Measurements from ENCODE around the gene MESP1. TPM values are rescaled to one million over a fixed set of nuclear protein-coding genes. Genes with fewer than 3 reads are reported as not detected.
A peak's percentile ranks its signal among the peaks of the same experiment; 100 is the strongest.

The MESP1 gene
- total RNA-seq, 1 experiment from 2014 or later, result 0.71 TPM

DNA sequence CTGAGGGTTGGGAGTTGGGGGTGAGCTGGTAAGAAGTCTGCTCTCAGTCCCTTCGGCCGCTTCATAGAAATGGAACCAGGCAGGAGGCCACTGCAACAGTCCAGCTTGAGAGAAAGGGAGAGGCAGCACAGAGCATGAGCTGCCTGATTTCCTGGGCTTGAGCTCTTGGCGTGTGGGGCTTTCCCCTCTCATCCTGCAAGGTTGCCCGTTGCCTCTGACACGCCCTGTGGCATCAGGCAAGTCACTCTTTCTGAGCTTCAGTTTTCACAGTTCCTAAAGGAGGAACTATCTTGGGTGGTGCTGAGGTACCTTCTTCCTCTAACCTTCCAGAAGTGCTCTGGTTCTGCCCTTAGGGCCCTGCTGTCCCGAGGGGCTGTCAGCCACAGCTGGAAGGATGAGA lies 30.0 kb upstream of the MESP1 start:
- DNase-seq (ENCODE audit: low spot score), result no peak

DNA sequence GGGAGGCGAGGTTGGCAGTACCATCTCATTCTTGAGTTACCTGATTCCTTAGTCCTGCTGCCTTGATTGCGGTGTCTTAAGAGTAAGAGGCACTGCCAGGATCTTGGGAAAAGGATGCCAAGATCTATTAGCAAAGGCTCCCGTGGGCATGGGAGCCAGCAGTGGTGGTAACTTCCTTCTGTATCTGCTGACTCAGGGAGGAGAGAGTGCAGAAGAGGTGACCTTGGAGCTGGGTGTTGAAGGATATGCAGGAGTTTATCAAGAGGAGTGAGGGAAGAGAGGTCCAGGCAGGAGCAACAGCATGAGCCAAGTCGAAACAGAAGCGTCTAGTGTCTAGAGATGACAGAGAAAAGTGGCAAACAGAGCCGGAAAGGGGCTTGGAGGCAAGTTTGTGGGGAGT lies 29.6 kb upstream of the MESP1 start:
- no peak for DNase-seq (ENCODE audit: low spot score)

DNA sequence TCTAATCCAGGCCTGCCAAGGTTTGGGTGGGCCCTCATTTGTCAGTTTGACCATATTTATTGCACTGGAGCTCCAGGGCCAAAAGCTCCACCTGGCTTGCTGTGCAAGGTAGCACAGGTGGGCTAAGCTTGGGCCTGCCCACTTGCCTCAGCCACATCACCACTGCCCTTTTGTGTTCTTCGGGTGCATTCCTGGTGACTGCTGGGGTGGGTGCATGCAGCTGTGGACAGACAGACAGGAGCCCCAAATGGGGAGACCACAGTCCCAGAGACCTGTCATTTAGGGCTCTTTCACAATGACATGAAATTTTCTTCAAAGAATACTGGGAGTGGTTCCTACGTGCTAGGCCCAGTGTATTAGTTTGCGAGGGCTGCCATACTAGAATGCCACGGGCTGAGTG lies 27.8 kb upstream of the MESP1 start:
- DNase-seq (ENCODE audit: low spot score), result no peak

DNA sequence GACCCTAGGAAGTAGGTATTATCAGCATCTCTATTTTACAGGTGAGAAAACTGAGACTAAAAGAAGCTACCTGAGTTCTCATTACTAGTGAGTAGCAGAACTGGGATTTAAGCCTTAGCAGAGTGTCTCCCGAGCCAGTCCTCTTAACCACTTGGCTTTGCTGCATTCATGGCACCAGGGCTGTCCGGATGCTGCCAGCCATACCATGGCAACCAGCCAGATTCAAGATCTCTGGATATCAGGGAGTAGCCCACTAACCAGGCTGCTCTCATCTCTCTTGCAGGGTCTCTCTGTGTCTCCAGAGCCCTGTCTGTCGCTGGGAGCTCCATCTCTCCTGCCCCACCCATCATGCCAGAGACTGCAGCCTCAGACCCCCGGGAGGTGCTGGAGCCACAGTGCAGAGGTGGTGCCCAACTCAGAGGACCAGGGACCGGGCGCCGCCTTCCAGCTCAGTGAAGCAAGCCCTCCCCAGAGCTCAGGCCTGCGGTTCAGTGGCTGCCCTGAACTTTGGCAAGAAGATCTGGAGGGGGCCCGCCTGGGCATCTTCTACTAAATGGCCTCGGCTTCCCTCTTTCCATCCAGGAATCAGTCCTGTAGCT lies 26.8 kb upstream of the MESP1 start:
- DNase-seq (ENCODE audit: low spot score), result peak; percentile 29

DNA sequence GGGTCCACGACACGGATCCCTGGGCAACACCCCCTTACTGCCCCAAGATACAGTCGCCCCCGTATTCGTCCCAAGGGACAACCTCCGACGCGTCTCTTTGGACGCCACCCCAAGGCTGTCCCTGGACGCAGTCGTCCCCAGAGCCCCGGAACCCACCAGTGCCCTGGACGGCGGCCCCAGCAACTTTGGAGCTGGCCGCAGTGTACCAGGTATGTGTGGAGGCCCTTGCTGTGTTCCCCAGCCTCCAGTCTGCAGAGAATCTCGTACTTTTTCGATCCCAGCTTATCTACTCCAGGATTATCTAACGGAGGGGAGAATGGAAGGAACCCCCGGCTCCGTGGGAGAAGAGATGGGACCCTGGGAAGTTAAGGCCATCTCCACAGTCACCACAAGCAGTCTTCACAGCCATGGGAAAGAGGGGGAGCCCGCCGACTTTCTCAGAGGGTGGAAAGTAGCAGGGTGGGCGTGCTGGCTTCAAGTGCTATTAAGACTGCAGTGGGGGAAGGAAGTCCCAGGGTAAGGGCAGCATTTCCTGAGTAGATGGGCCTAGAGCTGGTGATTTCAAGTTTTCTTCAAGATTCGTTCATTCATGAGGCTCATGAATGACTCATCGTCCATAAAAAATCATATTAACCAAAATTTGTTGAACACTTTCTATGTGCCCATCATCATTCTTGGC lies 26.2 kb upstream of the MESP1 start:
- no peak for DNase-seq (ENCODE audit: low spot score)

DNA sequence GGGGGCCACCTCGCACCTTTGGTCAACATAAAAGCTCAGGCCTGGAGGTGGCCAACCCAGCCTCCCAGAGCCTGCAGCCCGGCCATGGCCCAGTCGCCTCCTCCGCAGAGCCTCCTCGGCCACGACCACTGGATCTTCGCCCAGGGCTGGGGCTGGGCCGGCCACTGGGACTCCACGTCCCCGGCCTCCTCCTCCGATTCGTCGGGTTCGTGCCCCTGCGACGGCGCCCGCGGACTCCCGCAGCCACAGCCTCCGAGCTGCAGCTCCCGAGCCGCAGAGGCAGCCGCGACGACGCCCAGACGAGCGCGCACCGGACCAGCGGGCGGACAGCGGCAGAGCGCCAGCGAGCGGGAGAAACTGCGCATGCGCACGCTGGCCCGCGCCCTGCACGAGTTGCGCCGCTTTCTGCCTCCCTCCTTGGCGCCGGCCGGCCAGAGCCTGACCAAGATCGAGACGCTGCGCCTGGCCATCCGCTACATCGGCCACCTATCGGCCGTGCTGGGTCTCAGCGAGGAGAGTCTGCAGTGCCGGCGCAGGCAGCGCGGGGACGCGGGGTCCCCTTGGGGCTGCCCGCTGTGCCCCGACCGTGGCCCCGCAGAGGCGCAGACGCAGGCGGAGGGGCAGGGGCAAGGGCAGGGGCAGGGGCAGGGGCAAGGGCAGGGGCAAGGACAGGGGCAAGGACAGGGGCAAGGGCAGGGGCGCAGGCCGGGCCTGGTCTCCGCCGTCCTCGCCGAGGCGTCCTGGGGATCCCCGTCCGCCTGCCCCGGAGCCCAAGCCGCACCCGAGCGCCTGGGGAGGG lies 25.4 kb upstream of the MESP1 start, which contains the start of gene MESP2:
Gene MESP2, plus strand, starts transcription at position 59 of the 799 bp plus-strand sequence. Its CDS starts 26 bp downstream, at position 85.
- peak; percentile 85 for DNase-seq (ENCODE audit: low spot score)

DNA sequence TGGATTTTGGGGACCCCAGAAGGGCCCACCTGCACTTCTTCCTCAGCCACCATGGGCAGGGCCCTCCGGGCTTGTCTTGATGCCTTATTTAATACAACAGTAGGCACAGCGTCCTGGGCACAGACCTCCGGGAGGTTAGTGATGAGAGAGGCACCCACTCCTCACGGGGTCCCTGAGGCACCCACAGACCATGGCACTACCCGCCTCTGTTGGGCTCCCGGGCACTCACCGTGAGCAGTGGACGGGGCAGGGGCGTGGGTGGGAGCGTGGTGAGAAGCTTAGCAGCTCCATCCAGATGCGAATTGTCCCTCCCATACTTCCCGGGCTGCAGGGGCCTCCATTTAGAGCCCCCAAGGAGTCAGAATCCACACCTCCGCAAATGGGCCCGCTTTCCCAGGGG lies 24.8 kb upstream of the MESP1 start:
- DNase-seq (ENCODE audit: low spot score), result no peak

DNA sequence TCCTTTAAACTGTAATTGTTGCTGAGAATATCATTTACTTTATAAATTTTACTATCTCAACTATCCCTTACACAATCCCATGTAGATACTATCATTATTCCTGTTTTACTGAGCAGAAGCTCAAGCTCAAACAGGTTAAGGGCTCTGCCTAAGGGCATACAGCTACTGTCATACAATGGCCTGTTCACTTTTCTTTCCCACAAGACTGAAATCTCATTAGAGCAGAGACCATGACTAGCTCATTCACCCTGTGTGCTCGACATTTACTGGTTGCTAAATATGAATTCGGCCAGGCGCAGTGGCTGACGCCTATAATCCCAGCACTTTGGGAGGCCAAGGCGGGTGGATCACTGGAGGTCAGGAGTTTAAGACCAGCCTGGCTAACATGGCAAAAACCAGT lies 23.4 kb upstream of the MESP1 start:
- DNase-seq (ENCODE audit: low spot score), result no peak

DNA sequence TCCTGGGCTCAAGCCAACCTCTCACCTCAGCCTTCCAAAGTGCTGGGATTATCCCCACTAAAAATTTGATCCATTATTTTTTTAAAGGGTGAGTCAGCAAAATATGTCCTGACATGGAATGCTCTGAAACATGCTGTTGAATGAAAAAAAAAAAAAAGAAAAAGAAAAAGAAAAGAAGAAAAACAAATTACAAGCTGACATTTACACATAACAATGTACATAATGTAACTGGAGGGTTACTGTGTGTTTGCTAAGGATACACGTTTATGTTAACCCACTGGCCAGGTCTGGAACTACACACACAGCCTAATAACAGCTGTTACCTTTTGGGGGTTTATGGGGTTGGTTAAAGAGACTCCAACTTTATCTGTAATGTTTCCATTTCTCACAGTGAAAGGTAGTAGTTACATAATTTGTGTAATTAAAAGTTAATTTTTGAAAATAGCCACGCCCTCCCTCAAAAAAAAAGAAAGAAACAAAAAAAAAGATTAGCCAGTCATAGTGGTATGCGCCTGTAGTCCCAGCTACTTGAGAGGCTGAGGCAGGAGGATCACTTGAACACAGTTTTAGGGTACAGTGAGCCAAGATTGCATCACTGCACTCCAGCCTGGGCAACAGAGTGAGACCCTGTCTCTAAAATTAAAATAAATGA lies 22.0 kb upstream of the MESP1 start:
- DNase-seq (ENCODE audit: low spot score), result peak; percentile 38

DNA sequence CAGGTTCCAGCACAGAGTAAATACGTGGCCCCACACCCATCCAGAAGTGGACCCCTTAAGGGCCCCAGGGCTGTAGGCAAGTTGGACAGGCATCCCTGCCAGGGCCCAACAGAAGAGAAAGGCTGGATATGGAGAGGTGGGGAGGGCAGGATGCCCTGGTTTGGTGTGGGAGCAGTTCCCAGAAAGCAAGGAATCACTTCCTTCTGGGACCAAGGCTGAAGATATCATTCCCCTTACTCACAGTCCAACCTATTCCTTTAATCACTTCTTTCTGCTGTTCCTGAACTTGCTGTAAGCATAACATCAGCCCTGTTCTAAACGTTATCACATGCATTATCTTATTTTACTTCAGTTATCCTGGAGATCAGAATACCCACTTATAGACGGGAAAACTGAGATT lies 19.0 kb upstream of the MESP1 start:
- no peak for DNase-seq (ENCODE audit: low spot score)

DNA sequence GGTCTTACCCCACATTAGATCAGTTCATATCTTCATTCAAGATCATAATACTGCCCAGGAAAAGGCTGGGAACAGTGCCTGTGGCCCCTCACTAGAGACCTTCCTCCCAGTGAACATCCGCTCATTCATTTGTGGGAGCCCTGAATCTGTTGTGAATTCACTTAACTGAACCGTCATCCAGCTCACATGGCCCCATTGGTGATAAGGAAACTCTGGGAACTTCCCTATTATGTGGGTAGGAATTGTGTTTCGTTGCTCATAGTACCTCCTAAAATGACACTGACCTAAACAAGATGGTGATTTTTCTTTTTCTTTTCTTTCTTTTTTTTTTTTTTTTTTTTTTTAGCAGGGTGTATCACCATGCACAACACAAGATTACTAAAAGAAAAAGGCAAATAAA lies 18.3 kb upstream of the MESP1 start:
- no peak for DNase-seq (ENCODE audit: low spot score)

DNA sequence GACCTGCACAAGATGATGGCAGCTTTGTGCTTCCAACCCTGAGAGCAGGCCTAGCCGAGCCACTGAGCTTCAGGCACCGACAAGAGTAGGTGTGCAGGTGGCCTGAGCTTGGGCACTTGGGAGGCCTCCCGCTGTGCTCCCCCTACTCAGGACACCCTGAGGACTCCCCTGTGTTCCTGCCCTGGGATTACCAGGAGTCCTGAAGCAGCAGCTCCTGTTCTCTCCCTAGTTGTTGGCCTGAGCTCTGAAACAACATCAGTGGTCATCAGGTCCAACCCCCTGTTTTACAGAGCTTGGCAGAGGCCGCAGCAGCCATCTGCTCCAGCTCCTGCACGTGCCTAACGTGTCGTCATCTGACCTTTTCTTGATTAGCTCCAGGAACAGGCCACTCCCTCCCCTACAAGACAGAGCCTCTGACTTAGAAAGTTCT lies 17.0 kb upstream of the MESP1 start:
- DNase-seq (ENCODE audit: low spot score), result no peak

DNA sequence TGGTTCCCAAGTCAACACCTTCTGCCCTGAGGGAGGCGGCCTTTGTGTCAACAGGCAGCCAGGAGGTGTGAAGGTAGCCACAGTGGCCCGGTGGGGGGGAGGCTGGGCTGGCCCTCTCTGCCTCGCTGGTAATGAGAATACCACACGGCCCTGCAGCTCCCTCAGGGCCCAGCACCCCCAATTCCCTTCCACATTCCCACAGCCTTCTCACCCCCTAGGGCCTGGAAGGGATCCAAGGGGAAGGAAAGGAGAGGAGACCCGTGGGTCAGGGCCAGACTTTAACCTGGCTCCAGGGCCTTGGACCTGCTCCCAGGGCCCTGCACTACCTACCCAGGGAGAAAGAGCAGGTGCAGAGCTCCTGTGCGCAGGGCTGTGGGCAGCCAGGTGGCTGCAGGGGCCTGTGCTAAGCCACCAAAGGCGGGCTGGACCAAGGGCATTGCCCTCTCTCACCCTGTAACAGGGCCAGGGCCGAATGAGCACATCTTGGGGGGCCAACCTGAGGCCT lies 16.4 kb upstream of the MESP1 start:
- DNase-seq (ENCODE audit: low spot score), result no peak

DNA sequence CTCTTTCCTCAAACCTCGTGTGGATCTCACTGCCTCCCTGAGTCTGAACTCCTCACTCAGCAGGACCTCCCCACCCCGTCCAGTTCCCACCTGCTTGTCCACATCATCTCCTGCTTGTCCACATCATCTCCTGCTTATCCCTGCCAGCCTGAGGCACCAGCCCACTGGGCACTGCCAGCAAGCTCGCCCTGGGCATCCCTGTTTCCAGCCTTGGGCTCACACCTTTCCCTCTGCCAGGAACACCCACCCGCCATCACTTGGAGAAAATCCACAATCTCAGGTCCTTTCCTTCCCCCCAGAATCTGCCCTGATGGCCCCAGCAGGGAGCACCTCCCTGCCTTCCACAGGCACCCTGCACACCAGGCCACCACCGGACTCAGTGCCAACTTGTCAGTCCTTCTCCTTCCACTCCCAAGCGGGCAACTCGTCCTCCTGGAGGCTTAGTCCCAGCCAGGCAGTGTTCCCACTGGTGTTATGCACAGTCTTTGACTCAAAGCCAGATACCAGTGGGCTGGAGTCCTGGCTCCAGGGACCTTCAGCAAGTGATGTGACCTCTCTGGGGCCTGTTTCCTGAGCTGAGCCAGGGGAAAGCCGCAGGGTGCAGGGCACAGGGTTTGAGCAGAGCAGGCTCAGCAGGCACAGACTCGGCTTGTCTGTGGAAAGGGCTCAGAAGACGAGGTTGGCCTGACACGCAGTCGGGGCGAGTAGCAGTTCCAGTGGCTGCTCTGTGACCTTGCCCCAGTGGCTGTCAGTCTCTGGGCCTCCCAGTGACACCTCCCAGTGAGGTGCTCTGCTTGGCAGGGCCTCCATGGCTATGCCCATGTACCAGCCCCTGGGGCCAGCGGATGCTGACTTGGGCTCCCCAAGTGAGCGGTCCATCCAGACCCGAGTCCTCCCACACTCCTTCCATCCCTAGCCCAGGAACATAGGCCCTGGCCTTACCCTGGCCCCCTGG lies 15.6 kb upstream of the MESP1 start:
- DNase-seq (ENCODE audit: low spot score), result no peak

DNA sequence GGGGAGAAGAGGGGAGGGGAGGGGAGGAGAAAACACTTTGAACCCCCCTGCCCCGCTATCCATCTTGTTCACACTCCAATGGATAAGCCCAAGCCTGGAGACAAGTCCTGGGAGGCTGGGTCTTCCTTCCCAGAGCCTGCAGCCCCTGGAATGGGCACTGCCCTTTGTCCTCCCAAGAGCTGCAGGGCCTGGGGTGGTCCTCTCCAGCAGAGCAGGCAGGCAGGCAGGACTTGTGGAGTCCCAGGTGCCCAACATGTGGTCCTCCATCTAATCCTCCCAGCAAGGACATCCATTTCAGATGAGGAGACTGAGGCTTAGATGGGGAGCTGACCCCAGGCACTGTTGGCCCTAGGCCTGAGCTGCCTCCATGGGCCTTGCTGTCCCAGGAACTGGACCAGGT lies 14.6 kb upstream of the MESP1 start:
- no peak for DNase-seq (ENCODE audit: low spot score)

DNA sequence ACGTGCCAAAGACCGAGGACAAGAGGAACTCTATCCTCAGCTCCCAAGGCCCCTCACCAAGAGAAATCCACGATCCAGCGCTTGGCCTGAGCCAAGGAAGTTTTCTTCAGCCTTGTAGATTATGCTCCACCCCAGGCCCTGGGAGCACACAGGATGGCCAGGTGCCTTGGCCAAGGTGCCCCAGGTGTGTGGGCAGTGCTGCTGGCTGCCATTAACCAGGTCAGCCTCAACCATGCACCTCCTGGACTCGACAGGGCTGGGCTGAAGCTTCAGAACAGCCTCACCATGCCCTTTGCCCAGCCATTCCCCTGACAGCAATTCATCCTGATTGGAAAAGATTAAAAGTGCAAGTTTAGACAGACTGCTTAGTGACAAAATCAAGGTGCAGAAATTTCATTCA lies 10.9 kb upstream of the MESP1 start:
- no peak for DNase-seq (ENCODE audit: low spot score)

DNA sequence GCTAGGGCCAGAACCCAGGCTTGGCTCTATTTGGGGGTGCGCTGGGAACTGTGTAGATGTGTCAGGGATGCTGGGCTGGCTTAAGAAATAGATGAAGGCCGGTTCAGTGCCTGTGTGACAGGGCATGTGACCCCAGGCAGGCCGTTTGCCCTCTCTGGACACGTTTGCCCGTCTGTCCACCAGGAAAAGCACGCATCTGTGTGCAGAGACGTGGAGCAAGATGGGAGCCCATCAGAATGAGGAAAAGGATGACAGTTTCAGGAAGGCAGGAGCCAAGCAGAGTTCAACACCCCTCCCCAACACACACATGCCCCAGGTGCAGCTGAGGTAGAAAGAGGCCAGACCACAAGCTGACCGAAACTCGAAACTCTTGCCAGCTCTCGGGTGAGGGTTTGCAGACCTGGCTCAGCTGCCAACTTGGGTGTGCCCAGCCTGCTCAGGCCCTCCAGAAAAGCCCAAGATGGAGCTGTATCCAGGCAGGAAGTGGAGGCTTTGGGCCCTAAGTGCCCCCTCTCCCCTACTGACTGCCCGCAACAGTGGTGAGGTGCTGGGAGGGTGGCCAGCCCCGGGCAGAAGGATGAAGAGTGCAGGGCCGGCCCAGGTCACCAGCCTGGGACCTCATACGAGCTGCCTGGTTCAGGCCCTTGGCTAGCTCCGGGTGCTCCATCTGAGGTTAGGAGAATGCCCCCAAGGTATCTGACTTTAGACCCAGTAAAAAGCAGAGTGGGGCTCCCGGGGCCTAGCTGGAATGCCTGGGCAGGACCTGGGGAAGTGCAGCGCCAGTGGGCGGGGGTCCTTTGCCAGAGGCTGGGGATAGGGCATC lies 10.2 kb upstream of the MESP1 start:
- DNase-seq (ENCODE audit: low spot score), result no peak

DNA sequence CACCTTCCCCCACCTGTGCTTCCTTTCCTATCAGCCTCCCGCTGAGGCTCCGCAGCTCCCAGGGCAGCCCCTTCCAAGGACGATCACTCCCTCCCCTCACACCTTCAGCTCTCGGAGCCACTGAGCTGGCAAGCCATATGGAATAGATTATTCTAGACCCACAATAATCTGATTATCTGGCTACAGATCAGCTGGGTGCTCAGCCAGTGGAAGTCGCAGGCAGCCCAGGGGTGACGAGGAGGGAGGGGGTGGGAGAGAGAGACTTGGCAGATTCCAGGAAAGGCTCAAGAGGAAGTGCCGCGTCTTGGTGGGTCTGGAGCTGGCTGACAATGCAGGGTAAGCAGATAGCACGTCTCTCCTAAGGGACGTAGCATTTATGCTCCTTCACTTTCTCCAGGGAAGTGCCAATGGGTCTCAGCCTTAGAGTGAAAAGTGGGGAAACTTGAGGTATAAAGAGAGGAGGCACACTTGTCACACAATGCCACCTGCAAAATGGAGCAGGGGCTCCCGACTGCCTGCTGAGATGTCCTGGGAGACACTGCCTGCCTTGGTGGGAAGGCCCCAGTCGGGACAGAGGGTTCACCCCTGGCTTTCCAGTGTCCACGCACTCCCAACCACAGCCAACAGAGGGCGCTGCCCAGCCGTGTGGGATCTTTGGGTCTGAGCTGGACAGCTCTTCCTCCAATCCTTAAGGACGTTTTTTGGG lies 9.4 kb upstream of the MESP1 start:
- DNase-seq (ENCODE audit: low spot score), result peak; percentile 96

DNA sequence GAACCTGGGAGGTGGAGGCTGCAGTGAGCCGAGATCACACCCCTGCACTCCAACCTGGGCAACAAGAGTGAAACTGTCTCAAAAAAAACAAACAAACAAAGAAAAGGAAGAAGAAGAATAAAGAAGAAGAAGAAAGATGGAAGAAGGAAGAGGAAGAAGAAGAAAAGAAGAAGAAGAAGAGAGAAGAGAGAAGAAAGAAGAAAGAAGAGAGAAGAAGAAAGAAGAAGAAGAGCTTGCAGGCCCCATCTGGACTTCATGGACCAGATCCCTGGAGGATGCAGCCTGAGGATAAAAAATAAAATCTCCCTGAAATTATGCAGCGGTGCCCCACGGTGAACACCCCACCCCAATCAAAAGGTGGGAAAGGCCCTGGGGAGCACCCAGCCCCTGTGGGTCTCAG lies 8.8 kb upstream of the MESP1 start:
- no peak for DNase-seq (ENCODE audit: low spot score)

All from HT-29 (cell line).